ENCODE results near the gene LUZP1.

GRCh38 chr1:23080885-23081284 lies 87.8 kb downstream of the LUZP1 start:
- TF ChIP-seq CBFB (IDR thresholded peaks at IDR 0.05; ENCODE audit: low read depth): no peak
- TF ChIP-seq YY1 (IDR thresholded peaks at IDR 0.05; ENCODE audit: low read depth, low read length): no peak
- TF ChIP-seq CTCF (IDR thresholded peaks at IDR 0.05 in 2 of 3, conservative IDR thresholded peaks at IDR 0.05 in 1 of 3; ENCODE audit: control insufficient read depth in 2 of 3, extremely low read depth in 1 of 3, insufficient read depth in 1 of 3, low read depth in 3 of 3, low read length in 3 of 3): no peak
- TF ChIP-seq PKNOX1 (IDR thresholded peaks at IDR 0.05): no peak
- TF ChIP-seq POLR2A (IDR thresholded peaks at IDR 0.05; ENCODE audit: low read depth, low read length): no peak

Measured in GM12878 (cell line).